GM19193 (cell line): Measurements from ENCODE around the gene AKNA.

ENCODE experiments used
- POLR2A ChIP-seq: IDR thresholded peaks from 4 replicates; pipeline ENCODE4 v1.6.1; 2011; ENCODE audit not compliant: insufficient read depth, insufficient read length; ENCODE audit errors: extremely low read depth

AKNA gene

GRCh38 chr9:114318416-114318815 is 69.4 kb downstream of the AKNA start:
- no peak for TF ChIP-seq POLR2A

- TF ChIP-seq POLR2A, result no peak
These were observed 70.0 kb downstream of the AKNA start for GRCh38 chr9:114317665-114318357.

DNA sequence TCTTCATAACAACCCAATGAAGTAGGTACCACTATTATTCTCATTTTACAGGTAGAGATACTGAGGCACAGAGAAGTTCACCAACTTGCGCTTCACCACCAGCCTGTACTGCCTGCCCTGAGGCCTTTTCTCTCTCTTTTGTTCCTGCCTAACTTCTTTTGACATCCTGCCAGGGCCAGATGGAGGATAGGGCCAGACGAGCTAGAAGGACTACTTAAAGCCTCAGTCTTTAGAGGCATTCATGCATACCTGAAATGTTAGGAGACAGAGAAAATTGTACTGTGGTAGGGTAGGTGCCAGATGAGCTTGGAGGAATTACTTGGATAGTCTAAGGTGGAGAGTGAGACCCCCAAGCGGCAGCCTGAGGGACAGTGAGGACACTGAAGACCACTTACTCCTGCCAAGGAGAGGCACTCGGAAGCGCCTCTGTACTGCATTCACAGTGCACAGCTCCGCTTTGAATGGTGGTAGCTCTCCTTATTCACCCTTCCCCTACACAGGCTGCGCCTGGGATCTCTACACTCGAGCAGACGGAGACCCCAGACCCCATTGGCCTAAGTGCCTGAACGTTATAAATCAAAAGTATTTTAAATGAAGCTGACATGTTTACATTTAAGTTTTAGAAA is 71.1 kb downstream of the AKNA start:
- TF ChIP-seq POLR2A, result no peak

DNA sequence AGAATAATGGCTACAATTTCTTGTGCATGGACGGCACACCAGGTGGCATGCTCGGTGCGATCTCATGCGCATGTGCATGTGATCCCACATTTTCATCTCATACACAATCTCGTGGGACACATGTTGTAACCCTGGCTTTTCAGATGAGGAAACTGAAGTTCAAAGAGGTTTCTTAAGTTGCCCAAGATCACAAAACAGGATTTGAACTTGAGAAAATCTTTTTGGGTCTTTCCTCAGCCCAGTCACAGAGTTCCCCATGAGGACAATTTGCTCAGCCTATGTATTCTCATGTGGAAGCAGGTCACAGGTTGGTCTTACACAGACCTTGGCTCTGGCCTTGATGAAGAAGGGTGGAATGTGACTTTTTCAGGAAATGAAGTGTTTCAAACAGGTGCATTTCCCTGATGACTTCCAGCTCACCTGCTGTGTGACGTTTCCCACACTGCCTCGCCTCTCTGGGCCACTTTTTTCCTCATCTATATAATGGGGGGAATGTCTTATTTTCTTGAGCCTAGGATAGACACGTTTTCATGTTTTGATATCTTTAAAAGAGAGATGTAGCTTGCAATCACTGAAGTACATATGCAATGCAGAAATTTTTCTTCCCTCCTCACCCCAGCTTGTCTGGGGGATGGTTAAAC is 71.9 kb downstream of the AKNA start:
- TF ChIP-seq POLR2A, result no peak

- TF ChIP-seq POLR2A, result no peak
These were observed 72.7 kb downstream of the AKNA start for GRCh38 chr9:114314881-114315722.

- no peak for TF ChIP-seq POLR2A
These were observed 73.4 kb downstream of the AKNA start for GRCh38 chr9:114314256-114314867.

DNA sequence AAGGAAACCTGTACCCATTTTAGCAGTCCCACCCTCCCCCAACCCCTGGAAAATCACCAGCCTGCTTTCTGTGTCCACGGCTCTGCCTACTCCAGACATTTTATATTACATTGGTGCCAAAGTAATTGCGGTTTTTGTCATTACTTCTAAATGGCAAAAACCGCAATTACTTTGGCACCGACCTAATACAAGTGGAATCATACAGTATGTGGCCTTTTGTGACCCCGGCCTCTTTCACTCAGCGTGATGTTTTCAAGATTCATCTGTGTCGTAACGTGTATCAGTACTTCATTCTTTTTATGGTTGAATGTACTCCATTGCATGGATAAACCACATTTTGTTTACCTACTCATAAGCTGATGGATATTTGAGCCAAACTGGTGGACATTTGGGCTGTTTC is 74.6 kb downstream of the AKNA start:
- TF ChIP-seq POLR2A, result no peak

GRCh38 chr9:114312513-114312875 is 75.3 kb downstream of the AKNA start:
- TF ChIP-seq POLR2A, result no peak

GRCh38 chr9:114311571-114312512 is 75.9 kb downstream of the AKNA start:
- no peak for TF ChIP-seq POLR2A

- no peak for TF ChIP-seq POLR2A
These were observed 77.0 kb downstream of the AKNA start for GRCh38 chr9:114310471-114311450.

DNA sequence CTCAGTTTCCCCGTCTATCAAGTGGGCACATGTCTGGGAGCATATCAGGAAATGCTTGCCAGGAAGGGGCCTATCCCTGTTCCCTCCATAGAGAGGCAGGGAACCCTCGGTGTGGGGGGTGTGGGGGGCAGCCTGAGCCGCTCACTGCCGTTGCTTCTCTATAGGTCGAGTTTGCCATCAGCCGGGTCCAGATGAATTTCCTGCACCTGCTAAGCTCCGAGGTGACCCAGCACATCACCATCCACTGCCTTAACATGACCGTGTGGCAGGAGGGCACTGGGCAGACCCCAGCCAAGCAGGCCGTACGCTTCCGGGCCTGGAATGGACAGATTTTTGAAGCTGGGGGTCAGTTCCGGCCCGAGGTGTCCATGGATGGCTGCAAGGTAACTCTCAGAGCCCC is 78.7 kb downstream of the AKNA start:
- no peak for TF ChIP-seq POLR2A

- no peak for TF ChIP-seq POLR2A
These were observed 79.3 kb downstream of the AKNA start for GRCh38 chr9:114308361-114308950.
